SK-N-MC (cell line): Measurements from ENCODE around the gene COL18A1.

ENCODE experiments used
- EZH2 ChIP-seq: fragments of 200-600 bp; sonication (generic); IDR thresholded peaks from one replicate; pipeline ENCODE4 v1.6.1; 2017; ENCODE audit warnings: antibody characterized with exemption
- POLR2AphosphoS5 ChIP-seq: IDR thresholded peaks from 2 replicates; pipeline ENCODE4 v1.6.1; 2012; ENCODE audit warnings: mild to moderate bottlenecking, low read depth, low read length, borderline replicate concordance

DNA sequence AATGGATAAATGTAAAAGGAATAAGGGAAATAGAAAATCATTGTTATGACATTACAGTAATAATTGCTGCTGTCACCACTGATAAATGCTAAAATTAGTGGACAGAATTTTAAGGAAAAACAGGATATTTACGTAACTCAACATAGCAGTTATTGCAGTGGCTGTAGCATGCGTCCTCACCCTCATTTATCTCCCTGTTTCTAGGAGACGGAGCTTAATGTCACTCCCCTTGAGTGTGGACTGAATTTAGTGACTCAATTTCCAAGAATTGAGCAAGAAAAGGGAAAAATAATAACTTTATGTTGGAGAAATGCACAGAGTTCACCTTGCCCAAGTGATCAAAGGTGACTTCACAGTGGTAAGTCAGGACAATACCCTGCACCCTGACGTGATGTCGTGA is 33.3 kb upstream of the COL18A1 start:
- no peak for TF ChIP-seq EZH2
- no peak for TF ChIP-seq POLR2AphosphoS5
